Measurements from ENCODE around the gene PDGFD. TPM values are rescaled to one million over a fixed set of nuclear protein-coding genes. Genes with fewer than 3 reads are reported as not detected.

PDGFD gene
- total and polyA plus RNA-seq, 2 experiments from 2014 or later, result 100 to 105 TPM

- no peak overlapping the region for H3K27ac ChIP-seq
- TF ChIP-seq CTCF (IDR thresholded peaks at IDR 0.05; ENCODE audit: low read depth, low read length), result no peak
- peaks cover 15% of the 10 kb centered on the region for H3K4me1 ChIP-seq (ENCODE audit: low read depth)
- H3K9me3 ChIP-seq (ENCODE audit: low read depth), result no peaks in the 10 kb centered on the region
- DNase-seq (ENCODE audit: low read depth in 1 of 2, low spot score in 1 of 2), result peak in 1 of 2 donors; percentile 74
- no peaks in the 10 kb centered on the region for H3K36me3 ChIP-seq
- H3K27me3 ChIP-seq, result no peaks in the 10 kb centered on the region
- no peak overlapping the region for H3K4me3 ChIP-seq
These were observed 162.3 kb downstream of the PDGFD start for GRCh38 chr11:104001561-104002056.

- Histone ChIP-seq H3K27me3 (no peaks in the 10 kb centered on the region), H3K9me3 (ENCODE audit: low read depth) (no peaks in the 10 kb centered on the region)
- TF ChIP-seq CTCF (IDR thresholded peaks at IDR 0.05; ENCODE audit: low read depth, low read length), result no peak
These were observed 163.1 kb downstream of the PDGFD start for GRCh38 chr11:104000798-104001197.

GRCh38 chr11:103998826-103999508 is 165.0 kb downstream of the PDGFD start:
- no peak overlapping the region for H3K27ac ChIP-seq

More at GRCh38 chr11:104000798-104001197, 163.1 kb downstream of the PDGFD start:
- Histone ChIP-seq H3K4me1 (ENCODE audit: low read depth) (peaks cover 15% of the 10 kb centered on the region), H3K36me3 (peaks cover 4% of the 10 kb centered on the region), H3K4me3 (no peak overlapping the region), H3K27ac (no peak overlapping the region)
- peak in 1 of 2 donors; percentile 93 for DNase-seq (ENCODE audit: low read depth in 1 of 2, low spot score in 1 of 2)

GRCh38 chr11:103997082-103997481 is 166.9 kb downstream of the PDGFD start:
- Histone ChIP-seq H3K27me3 (no peaks in the 10 kb centered on the region), H3K4me1 (ENCODE audit: low read depth) (no peaks in the 10 kb centered on the region), H3K27ac (no peak overlapping the region), H3K9me3 (ENCODE audit: low read depth) (no peaks in the 10 kb centered on the region), H3K36me3 (peaks cover 16% of the 10 kb centered on the region), H3K4me3 (no peak overlapping the region)
- DNase-seq (ENCODE audit: low read depth in 1 of 2, low spot score in 1 of 2), result no peak
- no peak for TF ChIP-seq CTCF (IDR thresholded peaks at IDR 0.05; ENCODE audit: low read depth, low read length)

More at GRCh38 chr11:103998826-103999508, 165.0 kb downstream of the PDGFD start:
- peaks cover 16% of the 10 kb centered on the region for H3K36me3 ChIP-seq
- no peak for TF ChIP-seq CTCF (IDR thresholded peaks at IDR 0.05; ENCODE audit: low read depth, low read length)
- no peaks in the 10 kb centered on the region for H3K27me3 ChIP-seq
- H3K9me3 ChIP-seq (ENCODE audit: low read depth), result no peaks in the 10 kb centered on the region
- H3K4me1 ChIP-seq (ENCODE audit: low read depth), result peaks cover 11% of the 10 kb centered on the region
- H3K4me3 ChIP-seq, result no peak overlapping the region
- DNase-seq (ENCODE audit: low read depth in 1 of 2, low spot score in 1 of 2), result no peak

GRCh38 chr11:103995896-103996295 is 168.1 kb downstream of the PDGFD start:
- TF ChIP-seq CTCF (IDR thresholded peaks at IDR 0.05; ENCODE audit: low read depth, low read length), result no peak
- no peak overlapping the region for H3K27ac ChIP-seq
- no peaks in the 10 kb centered on the region for H3K27me3 ChIP-seq
- no peaks in the 10 kb centered on the region for H3K4me1 ChIP-seq (ENCODE audit: low read depth)
- H3K4me3 ChIP-seq, result no peak overlapping the region
- H3K36me3 ChIP-seq, result peaks cover 16% of the 10 kb centered on the region
- no peaks in the 10 kb centered on the region for H3K9me3 ChIP-seq (ENCODE audit: low read depth)
- no peak for DNase-seq (ENCODE audit: low read depth in 1 of 2, low spot score in 1 of 2)

Measured in cardiac muscle cell (in vitro differentiated cells and primary cell).